ENCODE results near the gene TBX6.

The TBX6 gene

DNA sequence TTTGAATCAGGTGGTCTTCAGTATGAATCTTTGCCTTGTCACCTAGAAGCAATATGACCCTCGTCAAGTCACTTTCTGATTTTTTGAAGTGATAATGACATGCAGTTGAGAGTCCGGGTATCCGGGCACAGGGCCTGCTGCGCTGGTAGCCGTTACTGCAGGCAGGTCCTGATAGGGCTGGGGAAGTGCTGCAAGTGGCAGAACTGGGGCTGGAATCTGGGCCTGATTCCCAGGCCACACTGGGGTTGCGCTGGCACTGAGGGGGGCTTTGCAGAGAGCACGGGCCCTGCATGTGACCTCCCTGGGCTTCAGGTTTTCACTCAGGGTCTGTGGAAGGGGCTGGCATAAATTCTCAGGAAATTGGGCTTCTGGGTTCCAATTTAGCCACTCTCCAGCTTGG is 13.0 kb downstream of the TBX6 start:
- Histone ChIP-seq H3K27ac (ENCODE audit: low read depth, low read length) (no peak overlapping the region), H3K4me1 (ENCODE audit: control insufficient read depth in 5 of 5, insufficient read depth in 5 of 5, low read length in 5 of 5) (peaks cover 7 to 31% (median 24%) of the 10 kb centered on the region in 5 donors), H3K27me3 (ENCODE audit: control insufficient read depth in 5 of 5, insufficient read depth in 4 of 5, low read length in 5 of 5) (no peaks in the 10 kb centered on the region), H3K36me3 (ENCODE audit: control insufficient read depth in 5 of 5, insufficient read depth in 5 of 5, low read length in 5 of 5) (peaks cover 0 to 58% (median 53%) of the 10 kb centered on the region in 5 donors), H3K4me3 (ENCODE audit: low read depth in 1 of 5, low read length in 5 of 5) (no peak overlapping the region), H3K9ac (ENCODE audit: low read length in 5 of 5) (peak overlapping the region in 1 of 5 donors; percentile 5), H3K9me3 (ENCODE audit: control insufficient read depth in 5 of 5, low read length in 5 of 5) (no peaks in the 10 kb centered on the region)

DNA sequence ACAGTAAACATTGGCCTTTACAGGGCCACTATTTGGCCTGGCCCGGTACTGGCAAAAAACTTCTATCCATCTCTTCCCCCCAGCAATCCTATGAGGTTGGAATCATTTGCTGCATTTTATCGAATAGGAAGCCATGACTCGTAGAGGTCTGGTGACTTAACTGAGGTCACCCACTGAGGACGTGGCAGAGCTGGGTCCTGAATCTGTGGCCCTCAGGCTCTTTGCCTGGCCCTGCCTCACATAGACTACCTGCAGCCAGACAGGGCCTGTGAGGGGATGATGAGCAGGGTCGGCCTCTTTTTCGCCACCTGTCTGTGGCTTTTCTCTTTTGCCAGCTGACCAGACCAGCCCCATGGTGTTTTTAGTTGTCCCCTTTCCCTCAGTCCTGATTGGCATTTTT is 14.1 kb downstream of the TBX6 start:
- Histone ChIP-seq H3K4me1 (ENCODE audit: control insufficient read depth in 5 of 5, insufficient read depth in 5 of 5, low read length in 5 of 5) (peaks cover 7 to 31% (median 24%) of the 10 kb centered on the region in 5 donors), H3K27ac (ENCODE audit: low read depth, low read length) (peak overlapping the region; percentile 88), H3K9ac (ENCODE audit: low read length in 5 of 5) (peak overlapping the region in 4 of 5 donors; percentile 79 to 98 (median 89)), H3K27me3 (ENCODE audit: control insufficient read depth in 5 of 5, insufficient read depth in 4 of 5, low read length in 5 of 5) (no peaks in the 10 kb centered on the region), H3K4me3 (ENCODE audit: low read depth in 1 of 5, low read length in 5 of 5) (peak overlapping the region in 1 of 5 donors; percentile 92), H3K9me3 (ENCODE audit: control insufficient read depth in 5 of 5, low read length in 5 of 5) (no peaks in the 10 kb centered on the region), H3K36me3 (ENCODE audit: control insufficient read depth in 5 of 5, insufficient read depth in 5 of 5, low read length in 5 of 5) (peaks cover 0 to 51% (median 42%) of the 10 kb centered on the region in 5 donors)

DNA sequence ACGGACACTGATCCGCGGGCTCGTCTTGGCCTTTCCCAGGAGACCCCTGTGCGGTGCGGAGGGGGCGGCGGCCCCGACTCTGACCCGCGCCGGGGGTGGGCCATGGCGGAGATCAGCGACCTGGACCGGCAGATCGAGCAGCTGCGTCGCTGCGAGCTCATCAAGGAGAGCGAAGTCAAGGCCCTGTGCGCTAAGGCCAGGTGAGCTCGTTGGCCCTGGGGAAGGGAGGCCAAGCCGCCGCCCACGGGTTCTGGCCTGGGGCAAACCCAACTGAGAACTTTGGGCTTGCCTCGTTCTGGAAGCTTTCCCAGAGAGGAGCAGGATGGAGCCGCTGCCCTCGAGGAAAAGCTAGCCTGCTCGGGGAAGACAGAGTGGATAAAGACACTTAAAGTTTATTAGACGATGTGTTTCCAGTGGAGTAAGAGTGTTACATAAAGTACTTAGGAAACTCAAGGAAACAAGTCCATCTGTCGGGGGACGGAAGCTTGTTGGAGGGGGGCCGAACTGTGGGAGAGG is 15.4 kb downstream of the TBX6 start:
- peaks cover 7 to 31% (median 24%) of the 10 kb centered on the region in 5 donors for H3K4me1 ChIP-seq (ENCODE audit: control insufficient read depth in 5 of 5, insufficient read depth in 5 of 5, low read length in 5 of 5)
- H3K9me3 ChIP-seq (ENCODE audit: control insufficient read depth in 5 of 5, low read length in 5 of 5): no peaks in the 10 kb centered on the region
- H3K4me3 ChIP-seq (ENCODE audit: low read depth in 1 of 5, low read length in 5 of 5): peak overlapping the region; percentile 77 to 92 (median 83)
- peak overlapping the region; percentile 79 to 98 (median 84) for H3K9ac ChIP-seq (ENCODE audit: low read length in 5 of 5)
- H3K27ac ChIP-seq (ENCODE audit: low read depth, low read length): peak overlapping the region; percentile 88
- H3K27me3 ChIP-seq (ENCODE audit: control insufficient read depth in 5 of 5, insufficient read depth in 4 of 5, low read length in 5 of 5): no peaks in the 10 kb centered on the region
- H3K36me3 ChIP-seq (ENCODE audit: control insufficient read depth in 5 of 5, insufficient read depth in 5 of 5, low read length in 5 of 5): peaks cover 0 to 53% (median 44%) of the 10 kb centered on the region in 5 donors

DNA sequence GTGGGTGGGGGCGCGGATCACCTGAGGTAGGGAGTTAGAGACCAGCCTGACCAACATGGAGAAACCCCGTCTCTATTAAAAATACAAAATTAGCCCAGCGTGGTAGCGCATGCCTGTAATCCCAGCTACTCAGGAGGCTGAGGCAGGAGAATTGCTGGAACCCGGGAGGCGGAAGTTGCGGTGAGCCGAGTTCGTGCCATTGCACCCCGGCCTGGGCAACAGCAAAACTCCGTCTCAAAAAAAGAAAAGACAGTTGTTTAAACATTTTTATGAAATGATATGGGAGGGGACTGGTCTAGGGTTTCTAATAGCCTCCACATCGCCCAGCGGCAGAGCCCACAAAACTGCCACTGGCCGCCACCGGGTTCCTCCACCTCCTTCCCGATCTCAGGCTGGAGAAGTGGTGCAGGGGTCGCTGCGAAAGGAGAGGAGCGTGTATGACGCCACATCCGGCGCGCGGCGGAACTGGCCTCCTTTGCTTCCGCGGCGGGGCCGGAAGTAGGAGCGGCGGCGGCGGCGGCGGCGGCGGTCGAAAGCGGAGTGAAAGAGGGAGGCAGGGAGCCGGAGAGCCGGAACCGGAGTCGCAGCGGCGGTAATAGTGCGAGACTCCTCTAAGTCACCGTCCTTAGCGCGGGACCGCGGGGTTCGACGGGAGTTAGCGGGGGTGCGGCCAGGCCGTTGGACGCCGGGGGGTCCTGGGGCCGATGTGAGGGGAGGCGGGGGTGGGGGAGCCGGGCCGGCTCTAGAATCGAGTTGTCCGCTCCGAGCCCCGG is 16.0 kb downstream of the TBX6 start, which contains the start of gene PPP4C:
PPP4C (plus strand) TSS at position 492 of the 773 bp plus-strand sequence. CDS start 384 bp downstream, outside the sequence.
- Histone ChIP-seq H3K36me3 (ENCODE audit: control insufficient read depth in 5 of 5, insufficient read depth in 5 of 5, low read length in 5 of 5) (peaks cover 0 to 53% (median 43%) of the 10 kb centered on the region in 5 donors), H3K27ac (ENCODE audit: low read depth, low read length) (peak within 1 kb of the TSS; percentile 88), H3K27me3 (ENCODE audit: control insufficient read depth in 5 of 5, insufficient read depth in 4 of 5, low read length in 5 of 5) (no peaks in the 10 kb centered on the region), H3K4me1 (ENCODE audit: control insufficient read depth in 5 of 5, insufficient read depth in 5 of 5, low read length in 5 of 5) (peaks cover 7 to 33% (median 24%) of the 10 kb centered on the region in 5 donors), H3K9me3 (ENCODE audit: control insufficient read depth in 5 of 5, low read length in 5 of 5) (no peaks in the 10 kb centered on the region), H3K9ac (ENCODE audit: low read length in 5 of 5) (peak within 1 kb of the TSS; percentile 79 to 98 (median 84)), H3K4me3 (ENCODE audit: low read depth in 1 of 5, low read length in 5 of 5) (peak within 1 kb of the TSS; percentile 77 to 92 (median 83))

DNA sequence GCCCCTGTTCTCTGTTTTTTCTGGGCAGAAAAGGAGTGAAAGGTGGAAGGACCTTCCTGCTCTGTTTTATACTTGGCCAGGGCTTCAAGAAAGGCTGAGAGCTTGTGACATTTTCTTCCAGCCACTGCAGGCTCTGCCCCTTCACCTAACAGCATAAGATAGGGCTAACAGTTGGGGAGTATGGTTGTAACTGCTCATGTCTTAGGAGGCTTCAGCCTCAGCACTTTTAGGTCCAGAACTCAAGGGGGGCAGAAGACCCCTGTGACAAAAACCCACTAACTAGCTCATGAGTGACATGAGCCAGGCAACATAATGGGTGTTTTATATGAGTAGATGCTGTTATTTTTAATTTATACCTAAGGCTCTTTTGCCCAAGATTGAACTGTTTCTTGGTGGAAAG is 21.2 kb downstream of the TBX6 start:
- Histone ChIP-seq H3K9me3 (ENCODE audit: control insufficient read depth in 5 of 5, low read length in 5 of 5) (no peaks in the 10 kb centered on the region), H3K27me3 (ENCODE audit: control insufficient read depth in 5 of 5, insufficient read depth in 4 of 5, low read length in 5 of 5) (no peaks in the 10 kb centered on the region), H3K27ac (ENCODE audit: low read depth, low read length) (peak overlapping the region; percentile 41), H3K4me1 (ENCODE audit: control insufficient read depth in 5 of 5, insufficient read depth in 5 of 5, low read length in 5 of 5) (peaks cover 13 to 58% (median 45%) of the 10 kb centered on the region in 5 donors), H3K4me3 (ENCODE audit: low read depth in 1 of 5, low read length in 5 of 5) (no peak overlapping the region), H3K36me3 (ENCODE audit: control insufficient read depth in 5 of 5, insufficient read depth in 5 of 5, low read length in 5 of 5) (peaks cover 0 to 63% (median 47%) of the 10 kb centered on the region in 5 donors), H3K9ac (ENCODE audit: low read length in 5 of 5) (peak overlapping the region in 2 of 5 donors; percentile 17 to 23)

DNA sequence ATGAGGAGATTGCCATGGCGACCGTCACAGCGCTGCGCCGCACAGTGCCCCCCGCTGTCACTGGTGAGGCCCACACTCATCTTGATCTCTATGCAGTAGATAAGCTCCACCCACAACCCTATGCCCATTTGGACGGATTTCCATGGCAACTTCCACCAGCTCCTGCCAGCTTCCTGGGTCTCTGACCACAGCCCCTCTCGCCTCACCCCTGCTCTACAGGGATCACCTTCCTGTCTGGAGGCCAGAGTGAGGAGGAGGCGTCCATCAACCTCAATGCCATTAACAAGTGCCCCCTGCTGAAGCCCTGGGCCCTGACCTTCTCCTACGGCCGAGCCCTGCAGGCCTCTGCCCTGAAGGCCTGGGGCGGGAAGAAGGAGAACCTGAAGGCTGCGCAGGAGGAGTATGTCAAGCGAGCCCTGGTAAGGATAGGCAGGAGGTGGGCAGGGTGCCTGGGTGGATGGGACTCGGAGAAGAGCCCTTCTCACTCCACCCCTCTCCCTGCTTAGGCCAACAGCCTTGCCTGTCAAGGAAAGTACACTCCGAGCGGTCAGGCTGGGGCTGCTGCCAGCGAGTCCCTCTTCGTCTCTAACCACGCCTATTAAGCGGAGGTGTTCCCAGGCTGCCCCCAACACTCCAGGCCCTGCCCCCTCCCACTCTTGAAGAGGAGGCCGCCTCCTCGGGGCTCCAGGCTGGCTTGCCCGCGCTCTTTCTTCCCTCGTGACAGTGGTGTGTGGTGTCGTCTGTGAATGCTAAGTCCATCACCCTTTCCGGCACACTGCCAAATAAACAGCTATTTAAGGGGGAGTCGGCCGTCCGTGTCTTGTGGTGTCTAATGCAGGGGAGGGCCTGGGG is 21.9 kb downstream of the TBX6 start:
- no peaks in the 10 kb centered on the region for H3K27me3 ChIP-seq (ENCODE audit: control insufficient read depth in 5 of 5, insufficient read depth in 4 of 5, low read length in 5 of 5)
- peak overlapping the region; percentile 41 for H3K27ac ChIP-seq (ENCODE audit: low read depth, low read length)
- peaks cover 0 to 63% (median 47%) of the 10 kb centered on the region in 5 donors for H3K36me3 ChIP-seq (ENCODE audit: control insufficient read depth in 5 of 5, insufficient read depth in 5 of 5, low read length in 5 of 5)
- peaks cover 13 to 55% (median 49%) of the 10 kb centered on the region in 5 donors for H3K4me1 ChIP-seq (ENCODE audit: control insufficient read depth in 5 of 5, insufficient read depth in 5 of 5, low read length in 5 of 5)
- H3K9ac ChIP-seq (ENCODE audit: low read length in 5 of 5): peak overlapping the region in 3 of 5 donors; percentile 1 to 23 (median 17)
- H3K9me3 ChIP-seq (ENCODE audit: control insufficient read depth in 5 of 5, low read length in 5 of 5): no peaks in the 10 kb centered on the region
- H3K4me3 ChIP-seq (ENCODE audit: low read depth in 1 of 5, low read length in 5 of 5): peak overlapping the region in 1 of 5 donors; percentile 6

DNA sequence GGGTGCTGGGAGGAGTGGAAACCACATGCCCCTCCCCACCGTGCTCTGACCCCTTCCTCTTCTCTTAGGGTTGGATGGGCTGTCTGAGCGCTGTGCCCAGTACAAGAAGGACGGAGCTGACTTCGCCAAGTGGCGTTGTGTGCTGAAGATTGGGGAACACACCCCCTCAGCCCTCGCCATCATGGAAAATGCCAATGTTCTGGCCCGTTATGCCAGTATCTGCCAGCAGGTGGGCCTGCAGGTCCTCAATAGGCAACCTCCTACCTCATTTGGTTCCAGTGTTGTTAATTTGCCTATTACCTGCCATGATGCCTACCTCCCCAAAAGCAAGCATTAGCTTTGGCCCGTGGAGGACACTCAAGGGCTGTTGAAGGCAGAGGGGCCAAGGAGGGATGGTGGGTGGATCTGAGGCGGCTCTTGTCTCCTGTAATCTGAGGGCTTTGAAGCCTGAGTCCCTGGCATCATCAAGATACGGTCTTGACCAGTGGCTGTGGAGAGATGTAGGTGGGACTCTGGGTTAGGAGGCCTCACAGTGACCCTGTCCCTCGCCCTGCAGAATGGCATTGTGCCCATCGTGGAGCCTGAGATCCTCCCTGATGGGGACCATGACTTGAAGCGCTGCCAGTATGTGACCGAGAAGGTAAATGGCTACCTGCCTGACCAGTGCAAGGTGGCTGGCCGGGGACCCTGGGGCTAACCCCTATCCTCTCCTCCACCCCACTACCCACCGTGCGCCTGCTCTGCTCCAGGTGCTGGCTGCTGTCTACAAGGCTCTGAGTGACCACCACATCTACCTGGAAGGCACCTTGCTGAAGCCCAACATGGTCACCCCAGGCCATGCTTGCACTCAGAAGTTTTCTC is 22.7 kb downstream of the TBX6 start:
- peak overlapping the region in 2 of 5 donors; percentile 1 to 6 for H3K9ac ChIP-seq (ENCODE audit: low read length in 5 of 5)
- peaks cover 0 to 63% (median 47%) of the 10 kb centered on the region in 5 donors for H3K36me3 ChIP-seq (ENCODE audit: control insufficient read depth in 5 of 5, insufficient read depth in 5 of 5, low read length in 5 of 5)
- H3K9me3 ChIP-seq (ENCODE audit: control insufficient read depth in 5 of 5, low read length in 5 of 5): no peaks in the 10 kb centered on the region
- no peaks in the 10 kb centered on the region for H3K27me3 ChIP-seq (ENCODE audit: control insufficient read depth in 5 of 5, insufficient read depth in 4 of 5, low read length in 5 of 5)
- peak overlapping the region; percentile 50 for H3K27ac ChIP-seq (ENCODE audit: low read depth, low read length)
- peak overlapping the region in 2 of 5 donors; percentile 6 to 22 for H3K4me3 ChIP-seq (ENCODE audit: low read depth in 1 of 5, low read length in 5 of 5)
- H3K4me1 ChIP-seq (ENCODE audit: control insufficient read depth in 5 of 5, insufficient read depth in 5 of 5, low read length in 5 of 5): peaks cover 15 to 62% (median 57%) of the 10 kb centered on the region in 5 donors

DNA sequence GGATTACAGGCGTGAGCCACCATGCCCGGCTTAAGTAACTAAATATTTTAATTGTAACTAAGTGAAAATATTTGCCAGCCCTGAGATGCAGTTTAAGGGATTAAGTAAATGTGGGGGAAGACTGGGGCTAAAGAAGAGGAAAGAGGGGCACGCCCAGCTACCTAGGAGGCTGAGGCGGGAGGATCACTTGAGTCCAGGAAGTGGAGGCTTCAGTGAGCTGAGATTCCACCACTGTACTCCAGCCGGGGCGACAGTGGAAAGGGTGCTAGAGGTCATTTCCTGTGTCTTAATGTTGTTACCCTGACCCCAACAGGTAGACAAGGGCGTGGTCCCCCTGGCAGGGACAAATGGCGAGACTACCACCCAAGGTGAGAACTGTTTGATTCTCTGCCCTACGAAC is 23.4 kb downstream of the TBX6 start:
- H3K4me1 ChIP-seq (ENCODE audit: control insufficient read depth in 5 of 5, insufficient read depth in 5 of 5, low read length in 5 of 5): peaks cover 21 to 68% (median 64%) of the 10 kb centered on the region in 5 donors
- H3K27me3 ChIP-seq (ENCODE audit: control insufficient read depth in 5 of 5, insufficient read depth in 4 of 5, low read length in 5 of 5): no peaks in the 10 kb centered on the region
- peak overlapping the region in 1 of 5 donors; percentile 22 for H3K4me3 ChIP-seq (ENCODE audit: low read depth in 1 of 5, low read length in 5 of 5)
- no peaks in the 10 kb centered on the region for H3K9me3 ChIP-seq (ENCODE audit: control insufficient read depth in 5 of 5, low read length in 5 of 5)
- H3K27ac ChIP-seq (ENCODE audit: low read depth, low read length): peak overlapping the region; percentile 50
- H3K9ac ChIP-seq (ENCODE audit: low read length in 5 of 5): peak overlapping the region in 1 of 5 donors; percentile 56
- H3K36me3 ChIP-seq (ENCODE audit: control insufficient read depth in 5 of 5, insufficient read depth in 5 of 5, low read length in 5 of 5): peaks cover 0 to 63% (median 47%) of the 10 kb centered on the region in 5 donors

DNA sequence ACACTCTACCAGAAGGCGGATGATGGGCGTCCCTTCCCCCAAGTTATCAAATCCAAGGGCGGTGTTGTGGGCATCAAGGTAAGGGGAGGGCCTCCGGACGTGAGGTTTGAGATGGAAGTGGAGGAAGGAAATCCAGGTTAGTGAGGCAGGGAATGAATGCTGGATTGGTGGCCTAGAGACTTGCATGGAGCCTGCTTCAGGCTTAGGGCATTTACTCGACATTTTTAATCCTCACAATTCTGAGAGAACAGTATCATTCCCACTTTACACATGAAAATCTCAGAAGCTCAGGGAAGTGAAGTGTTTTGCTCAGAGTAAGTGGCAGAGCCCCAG is 24.2 kb downstream of the TBX6 start:
- H3K4me1 ChIP-seq (ENCODE audit: control insufficient read depth in 5 of 5, insufficient read depth in 5 of 5, low read length in 5 of 5): peaks cover 21 to 72% (median 68%) of the 10 kb centered on the region in 5 donors
- peak overlapping the region; percentile 89 to 98 (median 96) for H3K4me3 ChIP-seq (ENCODE audit: low read depth in 1 of 5, low read length in 5 of 5)
- peak overlapping the region; percentile 98 for H3K27ac ChIP-seq (ENCODE audit: low read depth, low read length)

More for the DNA sequence above, 24.2 kb downstream of the TBX6 start:
- Histone ChIP-seq H3K36me3 (ENCODE audit: control insufficient read depth in 5 of 5, insufficient read depth in 5 of 5, low read length in 5 of 5) (peaks cover 0 to 57% (median 47%) of the 10 kb centered on the region in 5 donors), H3K27me3 (ENCODE audit: control insufficient read depth in 5 of 5, insufficient read depth in 4 of 5, low read length in 5 of 5) (no peaks in the 10 kb centered on the region), H3K9me3 (ENCODE audit: control insufficient read depth in 5 of 5, low read length in 5 of 5) (no peaks in the 10 kb centered on the region), H3K9ac (ENCODE audit: low read length in 5 of 5) (peak overlapping the region in 4 of 5 donors; percentile 92 to 97 (median 96))
